Loucy (cell line): ENCODE data around the gene CAMTA1.

Experiments used
- H2AFZ ChIP-seq: fragments of 200-600 bp; sonication (generic); 2 replicates; pipeline ENCODE4 v1.6.0; 2016; ENCODE audit warnings: antibody characterized with exemption, mild to moderate bottlenecking, low read length, moderate library complexity
- H3F3A ChIP-seq: fragments of 200-600 bp; 2 replicates; pipeline ENCODE4 v1.6.0; 2016; ENCODE audit warnings: antibody characterized with exemption, low read depth, mild to moderate bottlenecking
- H3K27me3 ChIP-seq: fragments of 200-600 bp; sonication (generic); 2 replicates; pipeline ENCODE4 v1.6.1; 2014; ENCODE audit warnings: low read length, mild to moderate bottlenecking; ENCODE audit not compliant: insufficient read depth, poor library complexity, severe bottlenecking
- H3K36me3 ChIP-seq: fragments of 200-600 bp; sonication (generic); 2 replicates; pipeline ENCODE4 v1.6.1; 2016; ENCODE audit warnings: low read length; ENCODE audit not compliant: insufficient read depth
- H3K4me1 ChIP-seq: fragments of 200-600 bp; sonication (generic); 2 replicates; pipeline ENCODE4 v1.5.1; 2014; ENCODE audit warnings: low read length, mild to moderate bottlenecking; ENCODE audit not compliant: insufficient read depth, poor library complexity, severe bottlenecking
- H3K4me2 ChIP-seq: fragments of 200-600 bp; sonication (generic); 2 replicates; pipeline ENCODE4 v1.6.0; 2014; ENCODE audit warnings: antibody characterized with exemption, low read length, low read depth, mild to moderate bottlenecking; ENCODE audit not compliant: poor library complexity, severe bottlenecking
- H3K4me3 ChIP-seq: fragments of 200-600 bp; sonication (generic); 2 replicates; pipeline ENCODE4 v1.5.1; 2014; ENCODE audit warnings: low read length, mild to moderate bottlenecking, mixed read lengths; ENCODE audit not compliant: poor library complexity, severe bottlenecking
- H3K79me2 ChIP-seq: fragments of 200-600 bp; sonication (generic); 2 replicates; pipeline ENCODE4 v1.6.1; 2014; ENCODE audit warnings: low read length; ENCODE audit not compliant: insufficient read depth
- H3K9ac ChIP-seq: fragments of 200-600 bp; sonication (generic); 2 replicates; pipeline ENCODE4 v1.6.0; 2014; ENCODE audit warnings: mild to moderate bottlenecking, low read depth, low read length, moderate library complexity; ENCODE audit not compliant: poor library complexity, severe bottlenecking
- H3K9me2 ChIP-seq: fragments of 200-600 bp; sonication (generic); replicated peaks from 2 replicates; pipeline ENCODE4 v1.6.1; 2016; ENCODE audit warnings: low read depth, low read length, mixed read lengths
- H3K9me3 ChIP-seq: fragments of 200-600 bp; sonication (generic); 2 replicates; pipeline ENCODE4 v1.6.1; 2014; ENCODE audit warnings: mild to moderate bottlenecking, antibody characterized with exemption, low read length, low read depth; ENCODE audit not compliant: insufficient read depth
- H4K20me1 ChIP-seq: fragments of 200-600 bp; sonication (generic); 2 replicates; pipeline ENCODE4 v1.6.0; 2014; ENCODE audit warnings: antibody characterized with exemption, low read length, mild to moderate bottlenecking; ENCODE audit not compliant: insufficient read depth, poor library complexity, severe bottlenecking
- CTCF ChIP-seq: fragments of 200-600 bp; sonication (generic); conservative IDR thresholded peaks from 2 replicates; pipeline ENCODE4 v1.5.1; 2014; ENCODE audit warnings: mild to moderate bottlenecking, antibody characterized with exemption, low read length
- EZH2phosphoT487 ChIP-seq: fragments of 200-600 bp; IDR thresholded peaks from 2 replicates; pipeline ENCODE4 v1.6.1; 2018; ENCODE audit warnings: antibody characterized with exemption, mild to moderate bottlenecking, moderate library complexity, borderline replicate concordance

CAMTA1 gene

GRCh38 chr1:7402548-7402850 lies 617.2 kb downstream of the CAMTA1 start:
- Histone ChIP-seq H3K4me2 (no peak overlapping the region), H2AFZ (no peak overlapping the region), H3K9me2 (no peaks in the 10 kb centered on the region), H3K9me3 (no peaks in the 10 kb centered on the region; the same call in 1 of the 2 replicates), H3K4me3 (no peak overlapping the region), H3K36me3 (no peaks in the 10 kb centered on the region), H3K27me3 (no peaks in the 10 kb centered on the region), H3F3A (no peaks in the 10 kb centered on the region), H3K9ac (no peak overlapping the region), H3K79me2 (no peaks in the 10 kb centered on the region), H3K4me1 (no peaks in the 10 kb centered on the region), H4K20me1 (no peaks in the 10 kb centered on the region)
- TF ChIP-seq EZH2phosphoT487 (no peak), CTCF (no peak)

GRCh38 chr1:7403265-7404045 lies 618.2 kb downstream of the CAMTA1 start:
- no peaks in the 10 kb centered on the region for H3K36me3 ChIP-seq
- no peak overlapping the region for H3K4me3 ChIP-seq
- H3F3A ChIP-seq, result no peaks in the 10 kb centered on the region
- TF ChIP-seq CTCF (no peak), EZH2phosphoT487 (no peak)
- H3K9me3 ChIP-seq, result no peaks in the 10 kb centered on the region; the same call in 1 of the 2 replicates
- H3K9ac ChIP-seq, result no peak overlapping the region
- no peak overlapping the region for H3K4me2 ChIP-seq
- no peaks in the 10 kb centered on the region for H3K79me2 ChIP-seq
- no peaks in the 10 kb centered on the region for H4K20me1 ChIP-seq
- H3K27me3 ChIP-seq, result no peaks in the 10 kb centered on the region
- H3K4me1 ChIP-seq, result no peaks in the 10 kb centered on the region
- H2AFZ ChIP-seq, result no peak overlapping the region
- H3K9me2 ChIP-seq, result no peaks in the 10 kb centered on the region

- no peak overlapping the region for H2AFZ ChIP-seq
- no peak overlapping the region for H3K4me2 ChIP-seq
- H3K4me1 ChIP-seq, result no peaks in the 10 kb centered on the region
Observed at GRCh38 chr1:7404046-7404742, 618.9 kb downstream of the CAMTA1 start.

More at GRCh38 chr1:7404046-7404742, 618.9 kb downstream of the CAMTA1 start:
- no peak for TF ChIP-seq CTCF
- TF ChIP-seq EZH2phosphoT487, result no peak
- H3K9me2 ChIP-seq, result no peaks in the 10 kb centered on the region
- H3F3A ChIP-seq, result no peaks in the 10 kb centered on the region
- no peaks in the 10 kb centered on the region for H4K20me1 ChIP-seq
- no peaks in the 10 kb centered on the region for H3K36me3 ChIP-seq
- no peaks in the 10 kb centered on the region for H3K27me3 ChIP-seq
- H3K9me3 ChIP-seq, result no peaks in the 10 kb centered on the region; the same call in 1 of the 2 replicates
- H3K4me3 ChIP-seq, result no peak overlapping the region
- no peaks in the 10 kb centered on the region for H3K79me2 ChIP-seq
- no peak overlapping the region for H3K9ac ChIP-seq
